ENCODE results near the gene CDKL4.
A peak's percentile ranks its signal among the peaks of the same experiment; 100 is the strongest.
"Not testable (repeated sequence)": the region's sequence is repeated elsewhere in the genome, so short reads cannot be mapped to it uniquely, and the experiment has no call there.

The CDKL4 gene

GRCh38 chr2:39176997-39177396, 66.8 kb downstream of the CDKL4 start:
- no peak for DNase-seq

DNA sequence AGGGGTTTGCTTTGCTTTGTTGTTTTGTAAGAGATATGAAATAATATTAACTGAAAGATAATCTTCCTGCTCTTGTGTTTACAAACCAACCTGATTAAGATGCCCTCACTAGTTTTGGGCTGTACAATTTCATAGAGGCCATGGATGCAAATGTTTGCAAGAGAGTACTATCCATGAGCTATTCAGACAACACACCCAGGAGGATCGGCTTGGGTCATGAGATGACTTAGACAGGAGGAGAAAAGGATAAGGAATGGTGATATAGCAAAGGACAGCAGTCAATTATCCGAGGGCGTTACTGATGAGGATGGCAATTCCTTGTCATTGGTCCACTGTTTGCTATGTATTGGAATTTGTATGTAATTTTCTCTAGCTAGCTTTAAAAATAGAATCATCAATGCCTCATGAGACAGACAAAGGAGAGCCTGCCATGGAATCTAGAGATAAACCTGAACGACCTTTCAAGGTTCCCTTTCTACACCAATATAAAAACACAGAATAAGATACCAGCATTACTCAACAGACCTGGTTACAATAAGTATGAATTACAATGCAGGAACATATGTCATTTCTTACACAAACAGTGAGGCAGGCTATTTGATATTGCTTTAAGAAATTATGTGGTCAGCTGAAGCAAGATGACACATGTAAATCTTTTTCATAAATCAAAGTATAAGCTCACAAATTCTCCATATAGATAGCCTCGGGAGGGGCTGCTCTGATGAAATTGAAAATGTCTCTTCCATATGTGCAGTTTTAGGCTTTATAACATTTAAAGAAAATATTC, 68.6 kb downstream of the CDKL4 start:
- DNase-seq: no peak

- no peak for DNase-seq
Measured at GRCh38 chr2:39174022-39174421, 69.7 kb downstream of the CDKL4 start.

- DNase-seq: not testable (repeated sequence)
Measured at GRCh38 chr2:39172047-39172706, 71.6 kb downstream of the CDKL4 start.

DNA sequence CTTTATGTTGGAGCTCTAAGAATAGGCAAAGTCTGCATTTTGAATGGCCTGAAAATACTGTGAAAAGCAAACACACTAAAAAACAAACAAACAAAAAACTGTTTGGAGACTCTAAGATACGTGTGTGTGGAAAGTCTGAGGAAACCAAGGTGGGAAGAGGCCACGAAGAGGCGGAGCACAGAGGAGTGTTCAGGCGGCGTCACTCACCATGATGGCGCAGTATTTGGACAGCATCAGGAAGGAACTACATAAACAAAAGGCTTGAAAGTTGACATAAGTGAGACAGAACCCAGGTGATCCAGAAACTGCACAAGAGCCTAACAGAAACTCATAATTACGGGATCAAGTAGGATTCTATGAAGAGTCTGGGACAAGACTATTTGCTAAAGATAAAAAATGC, 72.1 kb downstream of the CDKL4 start:
- DNase-seq: no peak

- DNase-seq: no peak
Measured at GRCh38 chr2:39164089-39164488, 79.7 kb downstream of the CDKL4 start.

- DNase-seq: peak; percentile 41
Measured at GRCh38 chr2:39160982-39161381, 82.8 kb downstream of the CDKL4 start.

- no peak for DNase-seq
Measured at GRCh38 chr2:39159283-39159682, 84.5 kb downstream of the CDKL4 start.

GRCh38 chr2:39158351-39158750, 85.4 kb downstream of the CDKL4 start:
- no peak for DNase-seq

DNA sequence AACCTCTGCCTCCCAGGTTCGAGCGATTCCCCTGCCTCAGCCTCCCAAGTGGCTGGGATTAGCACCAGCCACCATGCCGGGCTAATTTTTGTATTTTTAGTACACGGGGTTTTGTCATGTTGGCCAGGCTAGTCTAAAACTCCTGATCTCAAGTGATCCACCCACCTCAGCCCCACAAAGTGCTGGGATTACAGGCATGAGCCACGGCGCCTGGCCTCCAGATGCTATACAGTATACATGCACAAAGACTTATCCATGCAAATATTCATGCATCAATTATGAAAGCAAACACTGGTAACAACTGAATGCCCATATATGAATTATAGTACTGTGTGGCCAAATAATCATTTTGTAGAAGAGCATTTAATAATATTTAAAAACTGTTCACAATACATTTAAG, 86.9 kb downstream of the CDKL4 start:
- DNase-seq: no peak

- no peak for DNase-seq
Measured at GRCh38 chr2:39156107-39156506, 87.7 kb downstream of the CDKL4 start.

- not testable (repeated sequence) for DNase-seq
Measured at GRCh38 chr2:39155573-39155972, 88.2 kb downstream of the CDKL4 start.

DNA sequence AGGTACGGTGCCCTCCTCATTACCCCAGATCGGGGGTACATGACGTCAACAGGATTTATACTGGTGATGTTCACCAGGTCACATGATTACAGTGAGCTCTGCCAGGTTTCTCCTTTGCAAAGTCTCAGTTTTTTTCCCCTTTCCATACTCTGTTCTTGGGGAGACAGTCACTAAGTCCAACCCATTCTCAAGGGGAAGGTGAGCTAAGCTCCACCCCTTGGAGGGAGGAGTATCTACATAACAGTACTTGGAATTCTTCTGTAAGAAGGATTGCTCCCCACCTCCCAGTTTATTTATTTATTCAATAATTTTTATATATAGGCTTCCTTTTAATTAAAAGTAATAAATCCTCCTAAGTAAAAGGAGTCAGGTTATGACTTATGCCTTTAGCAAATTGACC, 88.8 kb downstream of the CDKL4 start:
- DNase-seq: no peak

DNA sequence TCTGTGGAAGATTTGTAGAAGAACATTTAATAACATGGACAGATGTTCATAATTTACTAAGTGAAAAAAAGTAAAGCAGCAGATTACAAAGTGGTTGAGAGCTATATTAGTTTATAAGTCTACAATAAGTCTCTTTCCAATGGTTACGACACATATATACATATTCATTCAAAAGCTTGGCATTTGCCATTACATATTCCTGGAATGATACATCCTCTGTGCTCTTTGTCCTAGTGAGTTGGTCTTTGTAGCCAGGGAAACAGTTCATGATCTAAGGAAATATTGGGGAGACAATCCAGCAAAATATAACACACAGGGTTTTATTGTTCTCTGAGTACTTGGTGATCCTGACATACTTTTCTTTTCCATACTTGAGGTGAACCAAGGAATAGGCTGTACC, 90.5 kb downstream of the CDKL4 start:
- DNase-seq: no peak

DNA sequence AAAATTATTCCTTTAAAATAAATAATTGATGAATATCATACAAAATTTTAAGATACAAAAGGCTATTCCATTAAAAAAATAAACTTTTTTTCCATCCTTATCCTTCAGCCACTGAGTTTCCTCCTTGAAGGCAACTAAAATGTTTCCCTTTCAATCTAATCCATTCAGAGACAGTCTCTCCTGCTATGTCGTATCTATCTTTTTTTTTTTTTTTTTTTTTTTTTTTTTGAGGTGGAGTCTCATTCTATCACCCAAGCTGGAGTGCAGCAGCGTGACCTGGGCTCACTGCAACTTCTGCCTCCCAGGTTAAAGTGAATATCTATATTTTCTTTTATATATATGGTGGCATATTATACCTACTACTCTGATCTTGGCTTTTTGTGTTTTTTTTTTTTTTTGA, 91.3 kb downstream of the CDKL4 start:
- DNase-seq: no peak

DNA sequence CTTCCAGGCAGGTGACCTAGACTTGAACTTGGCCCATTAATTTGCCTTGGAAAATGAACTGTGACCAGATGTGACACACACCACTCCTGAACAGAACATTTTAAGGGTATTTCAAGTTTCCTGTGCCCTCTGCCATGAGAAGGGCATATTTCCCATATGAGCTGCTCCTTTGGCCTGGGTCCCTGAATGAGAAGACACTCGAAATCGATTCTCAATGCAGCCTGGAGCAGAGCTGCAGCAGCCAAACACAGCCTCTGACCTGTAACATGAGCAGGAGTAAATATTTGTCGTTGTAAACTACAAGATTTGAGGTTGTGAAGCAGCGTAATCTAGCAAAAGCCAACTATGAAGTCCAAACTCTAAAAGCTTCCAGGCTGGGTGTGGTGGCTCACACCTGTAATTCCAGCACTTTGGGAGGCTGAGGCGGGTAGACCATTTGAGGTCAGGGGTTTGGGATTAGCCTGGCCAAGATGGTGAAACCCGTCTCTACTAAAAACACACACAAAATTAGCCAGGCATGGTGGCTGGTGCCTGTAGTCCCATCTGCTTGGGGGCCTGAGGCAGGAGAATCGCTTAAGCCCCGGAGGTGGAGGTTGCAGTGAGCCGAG, 92.8 kb downstream of the CDKL4 start:
- DNase-seq: no peak

- no peak for DNase-seq
Measured at GRCh38 chr2:39150102-39150562, 93.6 kb downstream of the CDKL4 start.

DNA sequence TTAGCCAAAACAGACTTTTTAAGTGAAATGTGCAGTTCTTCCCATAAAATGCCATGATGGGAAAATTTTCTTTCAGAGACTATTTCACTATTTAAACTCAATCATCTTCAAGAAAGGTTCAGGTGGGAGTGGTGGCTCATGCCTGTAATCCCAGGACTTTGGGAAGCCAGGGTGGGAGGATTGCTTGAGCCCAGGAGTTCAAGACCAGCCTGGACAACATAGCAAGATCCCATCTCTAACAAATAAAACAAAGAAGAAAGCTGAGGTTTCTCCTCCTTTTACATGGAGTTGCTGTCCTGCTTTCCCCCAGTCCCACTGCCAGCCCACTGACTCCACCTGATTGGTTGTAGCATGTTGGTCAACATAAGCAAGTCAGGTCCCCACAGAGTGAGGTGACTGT, 97.1 kb downstream of the CDKL4 start:
- DNase-seq: no peak

GRCh38 chr2:39145906-39146421, 97.8 kb downstream of the CDKL4 start:
- no peak for DNase-seq

DNA sequence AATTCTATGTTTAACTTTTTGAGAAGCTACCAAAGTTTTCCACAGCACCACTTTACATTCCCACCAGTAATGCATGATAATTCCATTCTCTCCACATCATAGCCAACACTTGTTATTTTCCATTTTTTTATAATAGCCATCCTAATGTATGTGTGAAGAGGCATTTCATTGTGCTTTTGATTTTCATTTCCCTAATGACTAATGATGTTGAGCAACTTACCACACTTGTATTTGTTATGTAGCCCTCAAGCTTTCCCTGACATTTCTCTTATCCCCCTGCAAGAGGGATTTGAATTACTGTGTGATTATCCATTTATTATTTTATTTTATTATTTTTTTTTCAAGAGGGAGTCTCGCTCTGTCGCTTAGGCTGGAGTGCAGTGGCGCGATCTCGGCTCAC, 99.4 kb downstream of the CDKL4 start:
- no peak for DNase-seq

- DNase-seq: no peak
Measured at GRCh38 chr2:39142904-39143605, 100.7 kb downstream of the CDKL4 start.

DNA sequence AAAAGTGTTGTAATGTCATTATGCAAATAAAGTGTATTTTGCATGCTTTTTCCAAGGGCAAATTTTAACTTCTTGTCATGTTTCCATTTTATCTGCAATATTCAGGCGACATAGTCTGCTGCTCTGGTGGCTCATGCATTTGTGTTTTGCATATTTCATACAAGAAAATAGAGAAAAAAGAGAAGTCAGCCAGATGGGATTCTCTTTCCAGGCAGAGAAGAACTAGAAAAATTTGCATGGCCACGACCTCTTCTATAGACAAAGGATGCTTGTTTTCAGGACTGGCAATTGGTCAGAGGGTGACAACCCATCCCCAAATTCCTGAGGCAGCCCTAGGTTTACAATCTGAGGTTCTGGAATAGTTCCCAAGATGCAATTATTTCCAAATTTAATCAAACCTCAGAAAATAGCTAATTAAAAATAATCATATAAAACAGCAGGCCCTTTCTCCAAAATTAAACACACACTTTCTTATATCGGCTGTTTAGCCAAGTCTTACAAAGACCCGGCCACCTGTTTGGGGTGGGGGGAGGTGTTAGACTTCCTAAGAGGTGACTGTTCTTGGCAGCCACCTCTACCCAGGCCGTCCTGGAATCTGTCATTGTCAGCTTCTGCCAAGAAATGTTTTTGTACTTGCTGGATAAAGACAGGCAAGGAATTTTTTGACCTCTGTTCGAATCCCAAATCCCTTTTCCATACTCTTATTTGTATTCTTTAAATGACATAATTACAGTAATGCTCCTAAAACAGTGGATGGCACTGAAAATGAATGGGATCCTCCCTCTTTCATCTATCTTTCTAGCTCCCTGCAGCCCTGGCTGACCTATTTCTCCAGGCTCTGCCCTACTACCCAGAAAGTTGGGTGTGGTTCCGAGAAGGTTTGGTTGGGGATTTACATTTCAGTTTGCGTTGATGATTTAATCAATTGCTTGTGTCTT, 102.2 kb downstream of the CDKL4 start:
- DNase-seq: no peak
